ENCODE data around the gene UBE4A. TPM values are rescaled to one million over a fixed set of nuclear protein-coding genes. Genes with fewer than 3 reads are reported as not detected.

UBE4A gene
- total RNA-seq, 1 experiment from 2014 or later, result 54.2 TPM

- no TSS peak for BruUV-seq (replicated peaks)
- CTCF ChIA-PET, result no interaction called here
- no peak for TF ChIP-seq EZH2 (IDR thresholded peaks at IDR 0.05; ENCODE audit: borderline replicate concordance, low read depth, low read length, poor library complexity, severe bottlenecking)
- TF ChIP-seq, protein P1, sequence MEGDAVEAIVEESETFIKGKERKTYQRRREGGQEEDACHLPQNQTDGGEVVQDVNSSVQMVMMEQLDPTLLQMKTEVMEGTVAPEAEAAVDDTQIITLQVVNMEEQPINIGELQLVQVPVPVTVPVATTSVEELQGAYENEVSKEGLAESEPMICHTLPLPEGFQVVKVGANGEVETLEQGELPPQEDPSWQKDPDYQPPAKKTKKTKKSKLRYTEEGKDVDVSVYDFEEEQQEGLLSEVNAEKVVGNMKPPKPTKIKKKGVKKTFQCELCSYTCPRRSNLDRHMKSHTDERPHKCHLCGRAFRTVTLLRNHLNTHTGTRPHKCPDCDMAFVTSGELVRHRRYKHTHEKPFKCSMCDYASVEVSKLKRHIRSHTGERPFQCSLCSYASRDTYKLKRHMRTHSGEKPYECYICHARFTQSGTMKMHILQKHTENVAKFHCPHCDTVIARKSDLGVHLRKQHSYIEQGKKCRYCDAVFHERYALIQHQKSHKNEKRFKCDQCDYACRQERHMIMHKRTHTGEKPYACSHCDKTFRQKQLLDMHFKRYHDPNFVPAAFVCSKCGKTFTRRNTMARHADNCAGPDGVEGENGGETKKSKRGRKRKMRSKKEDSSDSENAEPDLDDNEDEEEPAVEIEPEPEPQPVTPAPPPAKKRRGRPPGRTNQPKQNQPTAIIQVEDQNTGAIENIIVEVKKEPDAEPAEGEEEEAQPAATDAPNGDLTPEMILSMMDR (conservative IDR thresholded peaks at IDR 0.05; ENCODE audit: low read depth, low read length), result no peak
- Histone ChIP-seq H3K27ac (ENCODE audit: low read depth, low read length, poor library complexity, severe bottlenecking) (no peak overlapping the region), H3K27me3 (replicated peaks; ENCODE audit: insufficient read depth, low read depth, low read length, poor library complexity) (peaks cover 22% of the 10 kb centered on the region), H3K4me3 (ENCODE audit: low read depth, low read length, poor library complexity, severe bottlenecking) (no peak overlapping the region), H3K9me3 (ENCODE audit: low read depth, low read length, poor library complexity, severe bottlenecking) (no peaks in the 10 kb centered on the region), H3K4me1 (ENCODE audit: insufficient read depth, low read length, poor library complexity, severe bottlenecking) (no peaks in the 10 kb centered on the region), H3K36me3 (ENCODE audit: insufficient read depth, low read length, poor library complexity, severe bottlenecking) (no peaks in the 10 kb centered on the region)
- POLR2A ChIA-PET (ENCODE audit: low non-redundant PET), result no interaction called here
- DNase-seq (ENCODE audit: low spot score), result no peak
- intact Hi-C loops (cut with micrococcal nuclease; ENCODE audit: unreplicated experiment), result no loop called here
Measured at GRCh38 chr11:118322721-118323120, 36.7 kb upstream of the UBE4A start.

- H3K27me3 ChIP-seq (replicated peaks; ENCODE audit: insufficient read depth, low read depth, low read length, poor library complexity), result peaks cover 10% of the 10 kb centered on the region
Measured at GRCh38 chr11:118325283-118325682, 34.1 kb upstream of the UBE4A start.

GRCh38 chr11:118328745-118329144, 30.7 kb upstream of the UBE4A start:
- no peak overlapping the region for H3K4me3 ChIP-seq (ENCODE audit: low read depth, low read length, poor library complexity, severe bottlenecking)
- TF ChIP-seq, protein P1 (conservative IDR thresholded peaks at IDR 0.05; ENCODE audit: low read depth, low read length), result no peak
- no peak for TF ChIP-seq EZH2 (IDR thresholded peaks at IDR 0.05; ENCODE audit: borderline replicate concordance, low read depth, low read length, poor library complexity, severe bottlenecking)
- ChIA-PET CTCF (no interaction called here), POLR2A (ENCODE audit: low non-redundant PET) (no interaction called here)
- no peaks in the 10 kb centered on the region for H3K9me3 ChIP-seq (ENCODE audit: low read depth, low read length, poor library complexity, severe bottlenecking)
- no peaks in the 10 kb centered on the region for H3K36me3 ChIP-seq (ENCODE audit: insufficient read depth, low read length, poor library complexity, severe bottlenecking)
- DNase-seq (ENCODE audit: low spot score), result no peak
- no TSS peak for BruUV-seq (replicated peaks)
- peaks cover 10% of the 10 kb centered on the region for H3K27me3 ChIP-seq (replicated peaks; ENCODE audit: insufficient read depth, low read depth, low read length, poor library complexity)
- H3K27ac ChIP-seq (ENCODE audit: low read depth, low read length, poor library complexity, severe bottlenecking), result no peak overlapping the region
- H3K4me1 ChIP-seq (ENCODE audit: insufficient read depth, low read length, poor library complexity, severe bottlenecking), result no peaks in the 10 kb centered on the region
- intact Hi-C loops (cut with micrococcal nuclease; ENCODE audit: unreplicated experiment), result no loop called here

More at GRCh38 chr11:118325283-118325682, 34.1 kb upstream of the UBE4A start:
- Histone ChIP-seq H3K4me1 (ENCODE audit: insufficient read depth, low read length, poor library complexity, severe bottlenecking) (no peaks in the 10 kb centered on the region), H3K4me3 (ENCODE audit: low read depth, low read length, poor library complexity, severe bottlenecking) (no peak overlapping the region), H3K9me3 (ENCODE audit: low read depth, low read length, poor library complexity, severe bottlenecking) (no peaks in the 10 kb centered on the region), H3K27ac (ENCODE audit: low read depth, low read length, poor library complexity, severe bottlenecking) (no peak overlapping the region), H3K36me3 (ENCODE audit: insufficient read depth, low read length, poor library complexity, severe bottlenecking) (no peaks in the 10 kb centered on the region)
- ChIA-PET CTCF (no interaction called here), POLR2A (ENCODE audit: low non-redundant PET) (interaction anchor here (0.7 kb wide), 1 partner anchor 699 kb away, joined by 4 read pairs; no protein-coding TSS in a partner anchor)
- no peak for DNase-seq (ENCODE audit: low spot score)
- TF ChIP-seq, protein P1 (conservative IDR thresholded peaks at IDR 0.05; ENCODE audit: low read depth, low read length), result no peak
- TF ChIP-seq EZH2 (IDR thresholded peaks at IDR 0.05; ENCODE audit: borderline replicate concordance, low read depth, low read length, poor library complexity, severe bottlenecking), result no peak
- intact Hi-C loops (cut with micrococcal nuclease; ENCODE audit: unreplicated experiment), result no loop called here
- BruUV-seq (replicated peaks), result no TSS peak

All from A673 (cell line).